CD8-positive, alpha-beta memory T cell (primary cell): ENCODE data around the gene FHIT. TPM values are rescaled to one million over a fixed set of nuclear protein-coding genes. Genes with fewer than 3 reads are reported as not detected.

ENCODE experiments used
- CTCF ChIA-PET: fragments of 350-600 bp; sonication (Branson Sonifier 250); formaldehyde crosslinking; loops from one replicate; lab custom pipeline; 2021; ENCODE audit warnings: antibody characterized with exemption; lab: Charles Lee
- POLR2A ChIA-PET: fragments of 350-600 bp; sonication (Branson Sonifier 250); formaldehyde crosslinking; loops from one replicate; lab custom pipeline; 2021; ENCODE audit warnings: antibody characterized with exemption; lab: Charles Lee
- DNase-seq, 5 donors: peaks; one replicate each; pipeline versions ENCODE4 v3.0.0 to v3.0.0-alpha.2; 2020 to 2022; ENCODE audit warnings: mixed read lengths in 1 of 5
- H3K27ac ChIP-seq: one replicate; pipeline ENCODE4 v1.7.0; 2013; ENCODE audit warnings: low read depth, mild to moderate bottlenecking, low read length, moderate library complexity
- H3K27me3 ChIP-seq: 2 replicates; pipeline ENCODE4 v1.7.0; 2013; ENCODE audit warnings: low read length, mild to moderate bottlenecking; ENCODE audit not compliant: insufficient read depth, poor library complexity, severe bottlenecking
- H3K36me3 ChIP-seq: 2 replicates; pipeline ENCODE4 v1.7.0; 2013; ENCODE audit warnings: mild to moderate bottlenecking, low read length, moderate library complexity; ENCODE audit not compliant: insufficient read depth
- H3K4me1 ChIP-seq: 2 replicates; pipeline ENCODE4 v1.7.0; 2013; ENCODE audit warnings: mild to moderate bottlenecking, low read length, moderate library complexity; ENCODE audit not compliant: insufficient read depth
- H3K4me3 ChIP-seq: 2 replicates; pipeline ENCODE4 v1.7.0; 2013; ENCODE audit warnings: mild to moderate bottlenecking, low read length
- H3K9me3 ChIP-seq: 2 replicates; pipeline ENCODE4 v1.7.0; 2013; ENCODE audit warnings: mild to moderate bottlenecking, low read length
- H3K27ac Mint-ChIP-seq, 8 donors: one replicate each; pipeline ENCODE4 v1.8.0; 2020 to 2021; ENCODE audit warnings: mixed read lengths in 8 of 8, mild to moderate bottlenecking in 6 of 8, inconsistent platforms in 3 of 8, moderate library complexity in 3 of 8
- H3K27me3 Mint-ChIP-seq, 2 donors: one replicate each; pipeline ENCODE4 v1.8.0; 2020 to 2021; ENCODE audit warnings: mixed read lengths in 2 of 2, mild to moderate bottlenecking in 1 of 2, moderate library complexity in 1 of 2
- H3K36me3 Mint-ChIP-seq, 3 donors: one replicate each; pipeline ENCODE4 v1.8.0; 2020 to 2021; ENCODE audit warnings: mixed read lengths in 3 of 3, inconsistent platforms in 1 of 3, mild to moderate bottlenecking in 1 of 3
- H3K4me1 Mint-ChIP-seq, 3 donors: one replicate each; pipeline ENCODE4 v1.8.0; 2020 to 2021; ENCODE audit warnings: mixed read lengths in 3 of 3, inconsistent platforms in 1 of 3, mild to moderate bottlenecking in 1 of 3
- H3K4me3 Mint-ChIP-seq, 7 donors: one replicate each; pipeline ENCODE4 v1.8.0; 2020 to 2021; ENCODE audit warnings: mixed read lengths in 7 of 7, mild to moderate bottlenecking in 6 of 7, moderate library complexity in 4 of 7, inconsistent platforms in 2 of 7
- H3K9me3 Mint-ChIP-seq, 5 donors: one replicate each; pipeline ENCODE4 v1.8.0; 2020 to 2022; ENCODE audit warnings: mixed read lengths in 5 of 5, mild to moderate bottlenecking in 3 of 5, moderate library complexity in 2 of 5, inconsistent platforms in 1 of 5
- polyA plus RNA-seq: library from polyadenylated mRNA; unstranded; fragments of 300-500 nt; fragmentation: Illumina TruSeq; gene quantifications from one replicate; pipeline ENCODE4 v1.2.3, GENCODE V29; 2021
- total RNA-seq, 2 experiments: library from RNA; stranded (reverse); gene quantifications; one replicate each; pipeline ENCODE4 v1.2.3, GENCODE V29; 2021

The FHIT gene
- total and polyA plus RNA-seq, 3 experiments from 2014 or later = 4.1 to 7.4 (median 4.2) TPM

DNA sequence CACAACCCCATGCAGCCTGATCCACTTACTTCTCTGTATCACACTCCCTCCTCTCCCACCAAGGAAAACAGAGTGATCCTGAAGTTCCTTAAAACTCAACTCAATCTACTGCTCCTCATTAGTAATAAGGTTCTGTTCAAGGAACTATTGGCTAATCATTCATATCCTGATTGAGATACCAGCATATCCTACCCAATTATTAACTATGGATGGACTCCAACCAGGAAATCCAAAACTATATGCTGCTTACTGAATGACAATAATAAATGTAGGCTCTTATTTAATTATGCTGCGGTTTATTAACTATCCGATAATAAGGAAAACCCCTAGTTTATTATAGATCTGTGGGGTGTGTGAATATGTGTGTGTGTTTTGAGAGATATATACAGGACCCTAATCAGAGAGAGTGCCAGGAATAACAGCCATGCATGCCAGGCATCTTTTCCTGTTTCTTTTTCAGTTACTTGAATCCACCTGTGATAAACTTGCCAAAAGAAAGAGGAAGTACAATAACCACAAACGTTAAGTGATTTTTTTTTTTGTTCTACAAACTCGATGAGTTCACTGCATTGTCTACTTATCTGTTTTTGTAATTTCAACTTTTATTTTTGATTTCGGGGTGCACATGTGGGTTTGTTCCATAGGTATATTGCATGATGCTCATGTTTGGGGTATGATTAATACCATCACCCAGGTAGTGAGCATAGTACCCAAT lies 1169.7 kb downstream of the FHIT start:
- CTCF ChIA-PET = no interaction called here
- POLR2A ChIA-PET = no interaction called here
- no peaks in the 10 kb centered on the region for H3K27me3 Mint-ChIP-seq
- H3K4me3 Mint-ChIP-seq = peak overlapping the region; percentile 2 to 76 (median 71)
- no peaks in the 10 kb centered on the region for H3K27me3 ChIP-seq
- DNase-seq = peak in 2 of 5 donors; percentile 19 to 48
- H3K36me3 ChIP-seq = no peaks in the 10 kb centered on the region
- peaks cover 29% of the 10 kb centered on the region for H3K4me1 ChIP-seq
- peaks cover 0 to 17% (median 6%) of the 10 kb centered on the region in 5 donors for H3K9me3 Mint-ChIP-seq
- no peak overlapping the region for H3K27ac ChIP-seq
- peaks cover 28 to 49% (median 42%) of the 10 kb centered on the region in 3 donors for H3K4me1 Mint-ChIP-seq
- peaks cover 5% of the 10 kb centered on the region for H3K9me3 ChIP-seq
- peak overlapping the region in 6 of 8 donors; percentile 3 to 84 (median 59) for H3K27ac Mint-ChIP-seq
- H3K36me3 Mint-ChIP-seq = peaks cover 0 to 17% (median 3%) of the 10 kb centered on the region in 3 donors
- H3K4me3 ChIP-seq = peak overlapping the region; percentile 65

DNA sequence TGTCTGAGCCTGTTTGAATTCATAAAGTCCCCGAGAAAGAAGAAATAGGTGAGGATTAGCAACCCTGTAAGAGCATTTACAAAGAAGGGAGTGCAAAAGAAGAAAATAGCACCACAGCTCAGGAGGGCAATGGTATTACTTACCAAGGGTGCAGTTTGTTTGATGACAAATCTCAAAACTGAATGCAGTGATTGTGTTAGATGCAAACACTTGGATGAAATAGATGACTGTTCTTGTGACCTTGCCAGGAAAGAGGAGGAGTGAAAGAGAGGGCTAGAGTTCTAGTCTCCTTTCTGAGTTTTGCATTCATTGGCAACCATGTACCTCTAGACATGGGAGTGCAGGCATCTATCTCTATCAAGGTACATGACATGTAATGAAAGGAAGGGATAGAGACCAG lies 1170.6 kb downstream of the FHIT start:
- Histone ChIP-seq H3K4me1 (peaks cover 29% of the 10 kb centered on the region), H3K36me3 (no peaks in the 10 kb centered on the region), H3K27me3 (no peaks in the 10 kb centered on the region), H3K4me3 (peak overlapping the region; percentile 65), H3K9me3 (peaks cover 4% of the 10 kb centered on the region), H3K27ac (no peak overlapping the region)
- POLR2A ChIA-PET = no interaction called here
- Mint-ChIP-seq H3K27ac (peak overlapping the region in 6 of 8 donors; percentile 2 to 85 (median 48)), H3K9me3 (peaks cover 0 to 9% (median 6%) of the 10 kb centered on the region in 5 donors), H3K4me1 (peaks cover 24 to 40% (median 37%) of the 10 kb centered on the region in 3 donors), H3K36me3 (peaks cover 0 to 11% (median 3%) of the 10 kb centered on the region in 3 donors), H3K27me3 (no peaks in the 10 kb centered on the region), H3K4me3 (peak overlapping the region in 5 of 7 donors; percentile 0 to 62 (median 42))
- DNase-seq = no peak
- CTCF ChIA-PET = no interaction called here

DNA sequence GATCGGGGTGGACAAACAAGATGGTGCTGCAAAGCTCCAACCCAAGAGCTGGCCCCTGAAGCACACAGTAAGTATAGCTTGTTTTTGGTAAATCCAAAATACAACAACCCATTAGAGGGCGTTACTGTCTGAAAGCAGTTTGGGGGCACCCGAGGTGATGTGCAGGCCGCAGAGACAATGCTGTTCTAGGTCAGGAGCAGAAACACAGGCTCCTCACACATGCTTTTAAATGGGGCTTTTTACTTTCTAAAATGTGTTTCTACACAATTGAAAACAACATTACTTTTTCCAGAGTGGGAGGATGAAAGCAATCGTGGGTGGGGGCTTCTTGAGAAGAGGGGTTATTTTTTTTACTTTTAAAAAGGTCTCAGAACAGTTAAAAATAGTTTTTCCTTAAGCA lies 1172.2 kb downstream of the FHIT start:
- ChIA-PET CTCF (interaction anchor here (0.7 kb wide), 1 partner anchor 504 kb away, joined by 3 read pairs; no protein-coding TSS in a partner anchor), POLR2A (no interaction called here)
- Histone ChIP-seq H3K4me1 (peaks cover 37% of the 10 kb centered on the region), H3K9me3 (no peaks in the 10 kb centered on the region), H3K36me3 (no peaks in the 10 kb centered on the region), H3K27me3 (no peaks in the 10 kb centered on the region), H3K4me3 (peak overlapping the region; percentile 65), H3K27ac (no peak overlapping the region)
- H3K4me3 Mint-ChIP-seq = peak overlapping the region in 4 of 7 donors; percentile 21 to 62 (median 50)
- H3K27me3 Mint-ChIP-seq = no peaks in the 10 kb centered on the region
- H3K27ac Mint-ChIP-seq = peak overlapping the region in 3 of 8 donors; percentile 29 to 45 (median 32)
- H3K9me3 Mint-ChIP-seq = peaks cover 0 to 7% (median 6%) of the 10 kb centered on the region in 5 donors
- peaks cover 0 to 8% (median 1%) of the 10 kb centered on the region in 3 donors for H3K36me3 Mint-ChIP-seq
- peak in 1 of 5 donors; percentile 44 for DNase-seq
- peaks cover 24 to 41% (median 33%) of the 10 kb centered on the region in 3 donors for H3K4me1 Mint-ChIP-seq

DNA sequence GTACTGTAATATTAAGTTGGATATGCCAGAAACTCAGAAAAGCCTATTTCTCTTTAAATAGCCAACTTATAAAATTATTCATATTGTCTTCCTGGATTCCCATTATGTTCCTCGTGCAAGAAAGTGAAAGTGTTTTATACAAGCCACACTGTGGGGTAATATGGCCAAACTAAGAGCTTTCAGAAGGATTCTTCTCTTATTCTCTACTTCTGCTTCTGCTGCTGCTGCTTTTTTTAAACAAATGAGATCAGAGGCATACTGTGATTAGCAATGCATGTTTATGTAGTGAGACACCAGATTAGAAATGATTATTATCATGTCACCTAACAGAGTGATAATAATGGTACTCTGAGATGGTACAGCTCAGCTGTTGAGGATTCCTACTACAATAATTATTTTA lies 1174.9 kb downstream of the FHIT start:
- CTCF ChIA-PET = no interaction called here
- no peak overlapping the region for H3K27ac Mint-ChIP-seq

DNA sequence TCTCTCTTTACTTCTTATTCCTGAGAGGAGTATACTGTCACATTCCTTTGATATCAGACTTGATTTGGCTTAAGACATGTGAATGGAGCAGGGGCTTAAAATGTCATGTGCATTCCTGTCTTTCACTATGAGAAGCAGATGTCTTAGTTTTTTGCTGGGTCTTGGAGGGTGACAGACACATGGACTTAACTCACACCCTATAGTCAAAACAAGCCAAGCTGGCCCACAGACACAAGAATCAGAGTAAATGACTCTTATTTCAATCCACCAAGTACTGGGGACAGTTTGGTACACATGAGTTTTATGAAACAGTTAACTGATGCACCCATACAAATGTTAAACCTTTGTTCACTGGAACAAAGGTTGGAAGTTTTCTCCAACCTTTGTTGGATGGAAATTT lies 1177.3 kb downstream of the FHIT start:
- peaks cover 28% of the 10 kb centered on the region for H3K4me1 ChIP-seq
- H3K27me3 Mint-ChIP-seq = no peaks in the 10 kb centered on the region
- peak overlapping the region; percentile 8 for H3K4me3 ChIP-seq
- H3K27me3 ChIP-seq = no peaks in the 10 kb centered on the region
- H3K9me3 Mint-ChIP-seq = peaks cover 0 to 6% (median 3%) of the 10 kb centered on the region in 5 donors
- no peak for DNase-seq
- H3K36me3 Mint-ChIP-seq = peaks cover 0 to 21% (median 1%) of the 10 kb centered on the region in 3 donors
- no peak overlapping the region for H3K27ac ChIP-seq
- peaks cover 6% of the 10 kb centered on the region for H3K9me3 ChIP-seq
- peaks cover 0 to 5% (median 0%) of the 10 kb centered on the region in 3 donors for H3K4me1 Mint-ChIP-seq
- no peaks in the 10 kb centered on the region for H3K36me3 ChIP-seq
- CTCF ChIA-PET = no interaction called here
- no peak overlapping the region for H3K27ac Mint-ChIP-seq
- POLR2A ChIA-PET = no interaction called here
- H3K4me3 Mint-ChIP-seq = no peak overlapping the region

More for the DNA sequence above, 1174.9 kb downstream of the FHIT start:
- Histone ChIP-seq H3K4me1 (peaks cover 36% of the 10 kb centered on the region), H3K27ac (no peak overlapping the region), H3K9me3 (peaks cover 6% of the 10 kb centered on the region), H3K4me3 (no peak overlapping the region), H3K36me3 (no peaks in the 10 kb centered on the region), H3K27me3 (no peaks in the 10 kb centered on the region)
- POLR2A ChIA-PET = no interaction called here
- H3K4me3 Mint-ChIP-seq = peak overlapping the region in 1 of 7 donors; percentile 38
- peaks cover 0 to 20% (median 3%) of the 10 kb centered on the region in 3 donors for H3K36me3 Mint-ChIP-seq
- DNase-seq = no peak
- H3K4me1 Mint-ChIP-seq = peaks cover 9 to 24% (median 16%) of the 10 kb centered on the region in 3 donors
- no peaks in the 10 kb centered on the region for H3K27me3 Mint-ChIP-seq
- H3K9me3 Mint-ChIP-seq = peaks cover 0 to 7% (median 6%) of the 10 kb centered on the region in 5 donors

DNA sequence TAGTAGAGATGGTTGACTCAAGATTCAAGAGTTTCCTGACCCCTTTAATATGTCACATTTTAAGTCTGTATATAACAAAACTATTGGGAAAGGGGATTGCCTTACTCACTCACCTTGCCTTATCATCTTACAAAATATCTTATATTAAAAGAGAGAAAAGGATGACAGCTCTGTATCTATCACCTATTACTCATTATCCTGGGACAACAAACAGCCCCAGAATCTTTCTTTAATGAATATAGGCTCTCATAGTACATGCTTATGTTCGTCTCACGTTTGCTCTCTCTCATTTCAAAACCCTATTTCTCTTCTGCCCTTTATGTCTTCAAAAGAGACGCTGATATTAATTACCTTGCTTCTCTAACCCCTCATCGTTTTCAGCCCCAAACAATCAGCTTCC lies 1178.0 kb downstream of the FHIT start:
- Histone ChIP-seq H3K36me3 (no peaks in the 10 kb centered on the region), H3K27ac (no peak overlapping the region), H3K4me1 (peaks cover 28% of the 10 kb centered on the region), H3K4me3 (peak overlapping the region; percentile 8), H3K9me3 (peaks cover 6% of the 10 kb centered on the region), H3K27me3 (no peaks in the 10 kb centered on the region)
- peaks cover 0 to 5% (median 0%) of the 10 kb centered on the region in 3 donors for H3K4me1 Mint-ChIP-seq
- H3K27ac Mint-ChIP-seq = peak overlapping the region in 1 of 8 donors; percentile 4
- ChIA-PET POLR2A (no interaction called here), CTCF (no interaction called here)
- no peak overlapping the region for H3K4me3 Mint-ChIP-seq
- peaks cover 0 to 19% (median 1%) of the 10 kb centered on the region in 3 donors for H3K36me3 Mint-ChIP-seq
- no peak for DNase-seq
- no peaks in the 10 kb centered on the region for H3K27me3 Mint-ChIP-seq
- peaks cover 0 to 3% (median 1%) of the 10 kb centered on the region in 5 donors for H3K9me3 Mint-ChIP-seq

DNA sequence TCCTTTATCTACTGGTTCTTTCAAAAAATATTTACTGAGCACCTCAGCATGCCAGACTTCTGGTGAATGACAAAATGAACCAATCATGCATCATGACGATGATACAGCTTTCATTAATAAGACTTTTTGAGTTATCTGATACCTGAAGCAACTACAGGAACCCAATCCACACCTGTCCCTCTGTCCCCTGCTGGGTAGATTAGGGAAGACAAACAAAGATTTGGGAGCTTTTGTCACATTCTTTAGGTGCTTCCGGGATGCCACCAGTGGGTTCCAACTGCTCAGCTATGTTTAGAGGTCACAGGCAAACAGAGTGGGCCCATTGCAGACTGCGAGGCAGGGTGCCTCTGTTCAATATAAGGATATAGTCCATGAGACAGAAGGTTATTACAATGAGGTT lies 1180.9 kb downstream of the FHIT start:
- no peak overlapping the region for H3K4me3 ChIP-seq
- Mint-ChIP-seq H3K4me3 (no peak overlapping the region), H3K36me3 (peaks cover 0 to 21% (median 1%) of the 10 kb centered on the region in 3 donors), H3K9me3 (no peaks in the 10 kb centered on the region), H3K4me1 (peaks cover 7 to 15% (median 8%) of the 10 kb centered on the region in 3 donors), H3K27ac (no peak overlapping the region), H3K27me3 (no peaks in the 10 kb centered on the region)
- H3K36me3 ChIP-seq = no peaks in the 10 kb centered on the region
- H3K9me3 ChIP-seq = peaks cover 6% of the 10 kb centered on the region
- H3K27me3 ChIP-seq = no peaks in the 10 kb centered on the region
- DNase-seq = no peak
- H3K4me1 ChIP-seq = peaks cover 49% of the 10 kb centered on the region
- ChIA-PET CTCF (no interaction called here), POLR2A (no interaction called here)
- H3K27ac ChIP-seq = no peak overlapping the region

DNA sequence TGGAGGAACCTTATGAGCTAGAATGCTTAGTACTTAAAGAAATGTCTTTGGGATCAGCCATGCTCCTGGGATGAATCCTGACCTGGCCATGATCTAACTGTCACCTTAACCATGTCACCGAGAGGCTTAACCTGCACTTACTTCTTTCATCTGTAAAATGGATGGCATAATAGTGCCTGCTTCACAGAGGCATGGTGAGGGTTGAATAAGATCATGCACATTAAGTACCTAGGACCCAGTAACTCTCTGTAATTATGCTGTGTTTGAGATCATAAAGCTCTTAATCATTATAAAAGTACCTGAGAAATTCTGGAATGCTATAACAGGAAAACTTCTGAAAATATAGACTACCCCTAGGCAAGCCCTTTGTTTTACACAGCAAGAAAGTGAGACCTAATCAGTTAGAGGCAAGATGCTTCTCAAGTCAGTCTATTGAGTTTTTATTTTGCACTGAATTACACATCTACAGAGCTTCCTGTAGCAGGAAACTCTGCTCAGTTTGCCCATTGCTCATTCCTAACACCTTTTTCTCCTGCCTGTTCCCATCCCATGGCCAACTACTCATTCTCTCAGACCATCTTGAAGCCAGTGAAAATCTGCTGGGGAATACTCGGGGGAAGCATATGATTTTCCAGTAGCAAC lies 1185.9 kb downstream of the FHIT start:
- POLR2A ChIA-PET = no interaction called here
- Histone ChIP-seq H3K27ac (no peak overlapping the region), H3K4me3 (no peak overlapping the region), H3K9me3 (no peaks in the 10 kb centered on the region), H3K4me1 (peaks cover 64% of the 10 kb centered on the region), H3K27me3 (no peaks in the 10 kb centered on the region), H3K36me3 (no peaks in the 10 kb centered on the region)
- no peaks in the 10 kb centered on the region for H3K9me3 Mint-ChIP-seq
- CTCF ChIA-PET = no interaction called here
- peak overlapping the region in 4 of 7 donors; percentile 8 to 53 (median 21) for H3K4me3 Mint-ChIP-seq
- peaks cover 24 to 33% (median 26%) of the 10 kb centered on the region in 3 donors for H3K4me1 Mint-ChIP-seq
- peaks cover 0 to 3% (median 0%) of the 10 kb centered on the region in 3 donors for H3K36me3 Mint-ChIP-seq
- H3K27ac Mint-ChIP-seq = peak overlapping the region in 6 of 8 donors; percentile 4 to 80 (median 55)
- no peak for DNase-seq
- no peaks in the 10 kb centered on the region for H3K27me3 Mint-ChIP-seq
